C4-2B (cell line): ENCODE measurements around the gene DLL3.

Experiments used
- ZFX ChIP-seq: fragments of 450-650 bp; IDR thresholded peaks from 2 replicates; pipeline ENCODE4 v1.6.1; 2017
- TF ChIP-seq, protein P1 (sequence below): fragments of 450-650 bp; conservative IDR thresholded peaks from 2 replicates; pipeline ENCODE4 v1.5.1; 2017; ENCODE audit warnings: mild to moderate bottlenecking

DNA sequence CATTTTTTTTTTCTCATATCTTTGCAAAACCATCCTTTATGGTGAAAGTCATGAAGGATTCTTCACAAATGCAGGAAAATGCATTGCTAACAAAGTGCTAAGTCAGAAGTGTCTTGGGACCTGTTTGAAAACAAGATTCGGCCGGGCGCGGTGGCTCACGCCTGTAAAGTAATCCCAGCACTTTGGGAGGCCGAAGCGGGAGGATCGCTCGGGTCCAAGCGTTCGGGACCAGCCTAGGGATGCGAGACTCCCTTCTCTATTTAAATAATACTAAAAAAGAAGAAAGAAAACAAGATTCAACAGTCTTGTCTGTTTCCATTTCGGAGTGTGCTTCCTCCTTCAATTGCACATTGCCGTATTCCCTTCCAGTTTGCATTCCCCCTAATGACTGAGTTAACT, 33.1 kb downstream of the DLL3 start:
- TF ChIP-seq, protein P1, sequence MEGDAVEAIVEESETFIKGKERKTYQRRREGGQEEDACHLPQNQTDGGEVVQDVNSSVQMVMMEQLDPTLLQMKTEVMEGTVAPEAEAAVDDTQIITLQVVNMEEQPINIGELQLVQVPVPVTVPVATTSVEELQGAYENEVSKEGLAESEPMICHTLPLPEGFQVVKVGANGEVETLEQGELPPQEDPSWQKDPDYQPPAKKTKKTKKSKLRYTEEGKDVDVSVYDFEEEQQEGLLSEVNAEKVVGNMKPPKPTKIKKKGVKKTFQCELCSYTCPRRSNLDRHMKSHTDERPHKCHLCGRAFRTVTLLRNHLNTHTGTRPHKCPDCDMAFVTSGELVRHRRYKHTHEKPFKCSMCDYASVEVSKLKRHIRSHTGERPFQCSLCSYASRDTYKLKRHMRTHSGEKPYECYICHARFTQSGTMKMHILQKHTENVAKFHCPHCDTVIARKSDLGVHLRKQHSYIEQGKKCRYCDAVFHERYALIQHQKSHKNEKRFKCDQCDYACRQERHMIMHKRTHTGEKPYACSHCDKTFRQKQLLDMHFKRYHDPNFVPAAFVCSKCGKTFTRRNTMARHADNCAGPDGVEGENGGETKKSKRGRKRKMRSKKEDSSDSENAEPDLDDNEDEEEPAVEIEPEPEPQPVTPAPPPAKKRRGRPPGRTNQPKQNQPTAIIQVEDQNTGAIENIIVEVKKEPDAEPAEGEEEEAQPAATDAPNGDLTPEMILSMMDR: no peak
- TF ChIP-seq ZFX: no peak
